Tibial nerve (tissue), 4 donors: ENCODE results near the gene VSIG10. TPM values are rescaled to one million over a fixed set of nuclear protein-coding genes. Genes with fewer than 3 reads are reported as not detected.
"Not testable (repeated sequence)": the region's sequence is repeated elsewhere in the genome, so short reads cannot be mapped to it uniquely, and the experiment has no call there.

Experiments used
- DNase-seq, 2 donors: peaks; one replicate each; pipeline ENCODE4 v3.0.0-alpha.2; 2019; ENCODE audit warnings: low spot score in 2 of 2
- H3K27ac ChIP-seq, 4 donors: fragments of 200-600 bp; sonication (generic) in 3 of 4; one replicate each; pipeline ENCODE4 v1.5.1; 2017 to 2019; ENCODE audit warnings: mild to moderate bottlenecking in 1 of 4
- H3K27me3 ChIP-seq, 2 donors: fragments of 200-600 bp; sonication (generic) in 1 of 2; one replicate each; pipeline versions ENCODE4 v1.5.1 to v1.6.0; 2017 to 2019
- H3K36me3 ChIP-seq, 3 donors: fragments of 200-600 bp; sonication (generic); one replicate each; pipeline ENCODE4 v1.5.1; 2018 to 2019
- H3K4me1 ChIP-seq, 4 donors: fragments of 200-600 bp; sonication (generic) in 3 of 4; one replicate each; pipeline ENCODE4 v1.5.1; 2017 to 2019
- H3K4me3 ChIP-seq, 4 donors: fragments of 200-600 bp; sonication (generic) in 3 of 4; one replicate each; pipeline ENCODE4 v1.5.1; 2017 to 2019; ENCODE audit warnings: mild to moderate bottlenecking in 1 of 4, moderate library complexity in 1 of 4
- H3K9me3 ChIP-seq, 4 donors: fragments of 200-600 bp; sonication (generic) in 3 of 4; one replicate each; pipeline ENCODE4 v1.5.1; 2017 to 2019
- EP300 ChIP-seq, 2 donors: sonication (generic); formaldehyde crosslinking; IDR thresholded peaks; one replicate each; pipeline ENCODE4 v1.6.1; 2017; ENCODE audit warnings: antibody characterized with exemption in 2 of 2, mild to moderate bottlenecking in 1 of 2
- POLR2A ChIP-seq, 2 donors: fragments of 450-650 bp; IDR thresholded peaks; one replicate each; pipeline ENCODE4 v1.6.1; 2017; ENCODE audit warnings: antibody characterized with exemption in 2 of 2, mild to moderate bottlenecking in 2 of 2, moderate library complexity in 2 of 2
- WGBS, 2 donors: methylation state at CpG; one replicate each; pipeline ENCODE4 v1.1.5; 2018; 5-methylcytosine and 5-hydroxymethylcytosine counted together
- total RNA-seq, 4 donors: library from RNA; depleted of rRNA; stranded (reverse); fragments of >200 nt; gene quantifications; one replicate each; pipeline ENCODE4 v1.1.0, GENCODE V29; 2016
- TF ChIP-seq, protein P1 (sequence below), 5 experiments: fragments of 200-600 bp in 3 of 5; fragments of 450-650 bp in 2 of 5; sonication (generic) in 3 of 5; IDR thresholded peaks; one replicate each; pipeline ENCODE4 v1.5.1; 2016 to 2019; ENCODE audit warnings: antibody characterized with exemption in 5 of 5, mild to moderate bottlenecking in 3 of 5, moderate library complexity in 2 of 5

Gene VSIG10
- total RNA-seq, 4 donors from 2014 or later: 26.8 to 53.1 (median 34.0) TPM

DNA sequence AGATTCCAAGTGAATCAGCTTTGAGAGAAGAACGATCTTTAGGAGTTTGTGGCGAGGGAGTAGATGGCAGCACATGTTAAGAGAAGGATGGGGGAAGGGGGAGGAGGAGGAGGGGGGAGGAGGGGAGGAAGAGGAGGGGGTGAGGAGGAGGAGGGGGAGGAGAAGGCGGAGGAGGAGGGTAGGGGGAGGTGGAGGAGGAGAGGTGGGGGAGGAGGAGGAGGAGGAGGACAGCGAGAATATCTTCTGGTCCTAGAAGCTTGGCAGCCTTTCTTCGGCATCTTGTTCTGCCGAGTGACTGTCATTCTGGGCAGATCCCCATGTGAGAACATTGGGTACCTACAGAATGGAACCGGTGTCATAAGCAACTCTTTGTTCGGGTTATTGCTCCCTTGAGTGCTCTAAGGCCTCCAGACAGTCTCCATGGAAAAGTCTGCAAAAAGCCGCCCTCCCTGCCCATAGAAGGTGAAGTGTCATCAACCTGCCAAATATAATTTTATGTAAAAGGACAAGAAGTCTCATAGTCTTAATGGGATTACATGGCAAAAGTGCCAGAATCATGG is 80.4 kb downstream of the VSIG10 start:
- Histone ChIP-seq H3K4me3 (no peak overlapping the region), H3K36me3 (peaks cover 0 to 93% (median 0%) of the 10 kb centered on the region in 3 donors), H3K4me1 (no peaks in the 10 kb centered on the region), H3K27me3 (no peaks in the 10 kb centered on the region), H3K9me3 (no peaks in the 10 kb centered on the region), H3K27ac (no peak overlapping the region)
- no peak for TF ChIP-seq POLR2A (IDR thresholded peaks at IDR 0.05)
- TF ChIP-seq EP300 (IDR thresholded peaks at IDR 0.05): no peak
- TF ChIP-seq, protein P1, sequence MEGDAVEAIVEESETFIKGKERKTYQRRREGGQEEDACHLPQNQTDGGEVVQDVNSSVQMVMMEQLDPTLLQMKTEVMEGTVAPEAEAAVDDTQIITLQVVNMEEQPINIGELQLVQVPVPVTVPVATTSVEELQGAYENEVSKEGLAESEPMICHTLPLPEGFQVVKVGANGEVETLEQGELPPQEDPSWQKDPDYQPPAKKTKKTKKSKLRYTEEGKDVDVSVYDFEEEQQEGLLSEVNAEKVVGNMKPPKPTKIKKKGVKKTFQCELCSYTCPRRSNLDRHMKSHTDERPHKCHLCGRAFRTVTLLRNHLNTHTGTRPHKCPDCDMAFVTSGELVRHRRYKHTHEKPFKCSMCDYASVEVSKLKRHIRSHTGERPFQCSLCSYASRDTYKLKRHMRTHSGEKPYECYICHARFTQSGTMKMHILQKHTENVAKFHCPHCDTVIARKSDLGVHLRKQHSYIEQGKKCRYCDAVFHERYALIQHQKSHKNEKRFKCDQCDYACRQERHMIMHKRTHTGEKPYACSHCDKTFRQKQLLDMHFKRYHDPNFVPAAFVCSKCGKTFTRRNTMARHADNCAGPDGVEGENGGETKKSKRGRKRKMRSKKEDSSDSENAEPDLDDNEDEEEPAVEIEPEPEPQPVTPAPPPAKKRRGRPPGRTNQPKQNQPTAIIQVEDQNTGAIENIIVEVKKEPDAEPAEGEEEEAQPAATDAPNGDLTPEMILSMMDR (IDR thresholded peaks at IDR 0.05): no peak
- no peak for DNase-seq
- WGBS, 2 donors: 71 to 79% methylated on average over 9 of the region's 9 CpGs

DNA sequence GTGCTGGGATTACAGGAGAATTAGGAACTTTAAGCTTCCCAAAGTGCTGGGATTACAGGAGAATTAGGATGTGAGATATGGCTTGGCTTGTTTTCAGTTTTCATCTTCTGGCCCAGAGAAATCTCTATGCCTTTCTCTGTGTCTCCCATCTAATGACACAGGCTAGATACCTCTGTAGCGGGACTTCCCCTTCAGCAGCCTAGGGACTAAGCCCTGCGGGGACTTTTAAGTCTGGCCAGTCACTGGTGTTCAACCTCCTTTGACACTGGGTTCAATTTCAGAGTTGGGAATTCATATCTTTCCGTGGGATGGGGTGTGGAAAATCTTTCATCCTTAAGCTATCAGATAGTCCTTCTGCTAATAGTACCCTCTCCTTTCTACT is 81.1 kb downstream of the VSIG10 start:
- WGBS, 2 donors: 90 to 91% methylated on average over 3 of the region's 3 CpGs
- Histone ChIP-seq H3K36me3 (peaks cover 0 to 86% (median 0%) of the 10 kb centered on the region in 3 donors), H3K9me3 (no peaks in the 10 kb centered on the region)

DNA sequence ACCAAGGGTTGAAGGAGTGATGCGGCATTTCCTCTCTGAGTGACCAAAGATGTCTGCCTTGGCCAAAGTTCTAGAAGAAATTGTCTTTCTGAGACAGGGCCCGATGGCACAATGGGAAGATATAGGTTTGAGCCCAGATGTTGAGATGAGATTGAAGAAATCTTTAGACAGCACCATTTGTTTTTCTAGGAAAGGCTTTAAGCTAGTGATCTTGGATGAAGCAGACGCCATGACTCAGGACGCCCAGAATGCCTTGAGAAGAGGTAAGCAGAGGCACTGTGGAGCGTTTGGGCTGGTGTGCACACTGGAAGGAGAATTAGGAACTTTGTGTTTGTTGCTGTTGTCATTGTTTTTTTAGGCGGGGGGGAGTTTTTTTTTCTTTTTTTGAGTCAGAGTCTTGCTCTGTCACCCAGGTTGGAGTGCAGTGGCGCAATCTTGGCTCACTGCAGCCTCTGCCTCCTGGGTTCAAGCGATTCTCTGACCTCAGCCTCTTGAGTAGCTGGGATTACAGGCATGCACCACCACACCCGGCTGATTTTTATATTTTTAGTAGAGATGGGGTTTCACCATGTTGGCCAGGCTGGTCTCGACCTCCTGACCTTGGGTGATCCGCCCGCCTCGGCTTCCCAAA is 81.6 kb downstream of the VSIG10 start:
- Histone ChIP-seq H3K36me3 (peaks cover 0 to 81% (median 0%) of the 10 kb centered on the region in 3 donors), H3K4me1 (peaks cover 0 to 10% (median 2%) of the 10 kb centered on the region in 4 donors)
- DNase-seq, H3K9me3 ChIP-seq, H3K4me3 ChIP-seq, H3K27ac ChIP-seq, H3K27me3 ChIP-seq: not testable (repeated sequence)
- 92 to 93% methylated on average over 13 of the region's 13 CpGs for WGBS, 2 donors

More for the DNA sequence above, 81.1 kb downstream of the VSIG10 start:
- no peak for DNase-seq
- Histone ChIP-seq H3K4me3 (no peak overlapping the region), H3K4me1 (peaks cover 0 to 5% (median 0%) of the 10 kb centered on the region in 4 donors), H3K27me3 (no peaks in the 10 kb centered on the region), H3K27ac (no peak overlapping the region)
- no peak for TF ChIP-seq EP300 (IDR thresholded peaks at IDR 0.05)
- TF ChIP-seq, protein P1 (IDR thresholded peaks at IDR 0.05): no peak
- TF ChIP-seq POLR2A (IDR thresholded peaks at IDR 0.05): no peak

DNA sequence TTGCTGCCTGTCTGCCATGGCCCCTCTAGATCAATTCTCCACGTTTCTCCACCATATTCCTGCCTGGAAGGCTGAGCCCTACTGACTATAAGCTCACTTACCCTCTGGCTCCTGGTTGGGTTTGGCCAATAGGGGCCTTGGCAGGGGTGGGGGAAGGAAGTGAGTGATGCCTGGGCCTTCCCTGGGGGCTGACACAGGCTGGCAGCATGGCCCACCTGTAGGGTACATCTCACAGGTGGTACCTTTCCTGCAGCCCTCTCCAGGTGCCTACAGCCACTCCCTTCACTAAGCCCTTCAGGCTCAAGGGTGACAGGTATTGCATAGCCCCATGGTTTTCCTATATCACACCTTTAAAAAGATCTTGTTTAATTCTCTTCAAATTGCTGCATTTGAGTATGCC is 83.8 kb downstream of the VSIG10 start:
- DNase-seq: no peak
- TF ChIP-seq EP300 (IDR thresholded peaks at IDR 0.05) (no peak), POLR2A (IDR thresholded peaks at IDR 0.05) (no peak)
- TF ChIP-seq, protein P1 (IDR thresholded peaks at IDR 0.05): no peak
- WGBS, 2 donors: 81 to 88% methylated on average over 1 of the region's 1 CpG
- Histone ChIP-seq H3K36me3 (peaks cover 0 to 60% (median 0%) of the 10 kb centered on the region in 3 donors), H3K27ac (no peak overlapping the region), H3K4me1 (peaks cover 0 to 19% (median 5%) of the 10 kb centered on the region in 4 donors), H3K4me3 (no peak overlapping the region), H3K9me3 (no peaks in the 10 kb centered on the region), H3K27me3 (no peaks in the 10 kb centered on the region)

DNA sequence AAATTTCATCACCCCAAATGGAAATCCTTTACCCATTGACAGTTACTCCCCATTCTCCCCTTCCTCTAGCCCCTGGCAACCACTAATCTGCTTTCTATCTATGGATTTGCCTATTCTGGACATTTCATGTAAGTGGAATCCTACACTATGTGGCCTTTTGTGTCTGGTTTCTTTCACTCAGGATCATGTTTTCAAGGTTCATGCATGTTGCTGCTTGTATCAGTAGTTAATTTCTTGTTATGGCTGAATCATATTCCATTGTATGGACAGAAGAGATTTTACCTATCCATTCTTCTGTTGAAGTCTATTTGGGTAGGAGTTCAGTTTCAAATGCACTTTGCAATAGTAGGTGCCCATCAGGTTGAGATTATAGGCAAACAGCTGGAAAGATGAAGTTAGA is 85.9 kb downstream of the VSIG10 start:
- Histone ChIP-seq H3K4me1 (peaks cover 0 to 19% (median 5%) of the 10 kb centered on the region in 4 donors), H3K27me3 (no peaks in the 10 kb centered on the region), H3K27ac (no peak overlapping the region), H3K36me3 (peaks cover 0 to 40% (median 0%) of the 10 kb centered on the region in 3 donors), H3K9me3 (no peaks in the 10 kb centered on the region), H3K4me3 (no peak overlapping the region)
- TF ChIP-seq, protein P1 (IDR thresholded peaks at IDR 0.05): no peak
- TF ChIP-seq EP300 (IDR thresholded peaks at IDR 0.05) (no peak), POLR2A (IDR thresholded peaks at IDR 0.05) (no peak)
- no peak for DNase-seq
